ENCODE results near the gene GALNT10. TPM values are rescaled to one million over a fixed set of nuclear protein-coding genes. Genes with fewer than 3 reads are reported as not detected.

GALNT10 gene
- total and polyA plus RNA-seq, 9 of the 15 experiments (the other 6 are each of a cell fraction or from before 2014, with no cell fraction given): 4.6 to 37.1 (median 13.3) TPM

- TF ChIP-seq ZNF592 (IDR thresholded peaks at IDR 0.05) (peak; percentile 80; the same call in 1 of the 2 replicates), BCOR (IDR thresholded peaks at IDR 0.05) (peak; percentile 49; the same call in 1 of the 2 replicates), EP400 (IDR thresholded peaks at IDR 0.05) (peak; percentile 30; the same call in 1 of the 2 replicates), ZNF398 (CRISPR knock-in tag; IDR thresholded peaks at IDR 0.05) (no peak), ZNF184 (CRISPR knock-in tag; IDR thresholded peaks at IDR 0.05) (no peak), ZNF445 (CRISPR knock-in tag; IDR thresholded peaks at IDR 0.05; ENCODE audit: low read depth) (peak; percentile 74; the same call in 1 of the 2 replicates), RHOXF2B (CRISPR knock-in tag; conservative IDR thresholded peaks at IDR 0.05) (no peak), ZEB2 (IDR thresholded peaks at IDR 0.05) (no peak), CHAMP1 (IDR thresholded peaks at IDR 0.05) (peak; percentile 78; the same call in 1 of the 2 replicates), NFRKB (IDR thresholded peaks at IDR 0.05; ENCODE audit: low read depth) (no peak), ARID3A (IDR thresholded peaks at IDR 0.05; ENCODE audit: borderline replicate concordance, low read depth, low read length) (peak; percentile 52; the same call in 1 of the 2 replicates), XRCC3 (IDR thresholded peaks at IDR 0.05) (no peak), ZKSCAN8 (CRISPR knock-in tag; IDR thresholded peaks at IDR 0.05) (peak; percentile 67; the same call in 1 of the 2 replicates), ZNF197 (CRISPR knock-in tag; IDR thresholded peaks at IDR 0.05; ENCODE audit: low read depth) (no peak), RUNX1 (IDR thresholded peaks at IDR 0.05; ENCODE audit: low read depth) (no peak), ETV1 (tag; conservative IDR thresholded peaks at IDR 0.05; ENCODE audit: low read depth) (no peak), PHTF2 (CRISPR knock-in tag; IDR thresholded peaks at IDR 0.05) (no peak), CREBBP (IDR thresholded peaks at IDR 0.05; ENCODE audit: low read depth, low read length) (no peak), HIVEP1 (CRISPR knock-in tag; IDR thresholded peaks at IDR 0.05) (no peak), PPARD (CRISPR knock-in tag; IDR thresholded peaks at IDR 0.05) (no peak)
These were observed 183.2 kb downstream of the GALNT10 start (continued) for GRCh38 chr5:154373729-154374179.

All from K562 (cell line).